ENCODE data around the gene GPR31.
A peak's percentile ranks its signal among the peaks of the same experiment; 100 is the strongest.

GPR31 gene

GRCh38 chr6:167116109-167116837, 41.5 kb downstream of the GPR31 start:
- peak; percentile 44 for DNase-seq

GRCh38 chr6:167115054-167115453, 42.7 kb downstream of the GPR31 start:
- no peak for DNase-seq

GRCh38 chr6:167113935-167114910, 43.6 kb downstream of the GPR31 start:
- no peak for DNase-seq

GRCh38 chr6:167113047-167113754, 44.6 kb downstream of the GPR31 start:
- DNase-seq, result no peak

GRCh38 chr6:167112421-167112820, 45.4 kb downstream of the GPR31 start:
- DNase-seq, result no peak

GRCh38 chr6:167111597-167111996, 46.2 kb downstream of the GPR31 start:
- DNase-seq, result no peak

GRCh38 chr6:167109651-167110050, 48.1 kb downstream of the GPR31 start:
- DNase-seq, result no peak

GRCh38 chr6:167108278-167108677, 49.5 kb downstream of the GPR31 start:
- peak; percentile 23 for DNase-seq

- DNase-seq, result no peak
Observed at GRCh38 chr6:167107787-167108186, 50.0 kb downstream of the GPR31 start.

- no peak for DNase-seq
Observed at GRCh38 chr6:167106406-167106805, 51.4 kb downstream of the GPR31 start.
